HG03196 (cell line): ENCODE results near the gene SRP68.

Source experiments
- ATAC-seq: cut with Tn5 transposase; IDR thresholded peaks from one replicate; pipeline ENCODE4 v1.9.1; 2021; ENCODE audit not compliant: unreplicated experiment

The SRP68 gene

DNA sequence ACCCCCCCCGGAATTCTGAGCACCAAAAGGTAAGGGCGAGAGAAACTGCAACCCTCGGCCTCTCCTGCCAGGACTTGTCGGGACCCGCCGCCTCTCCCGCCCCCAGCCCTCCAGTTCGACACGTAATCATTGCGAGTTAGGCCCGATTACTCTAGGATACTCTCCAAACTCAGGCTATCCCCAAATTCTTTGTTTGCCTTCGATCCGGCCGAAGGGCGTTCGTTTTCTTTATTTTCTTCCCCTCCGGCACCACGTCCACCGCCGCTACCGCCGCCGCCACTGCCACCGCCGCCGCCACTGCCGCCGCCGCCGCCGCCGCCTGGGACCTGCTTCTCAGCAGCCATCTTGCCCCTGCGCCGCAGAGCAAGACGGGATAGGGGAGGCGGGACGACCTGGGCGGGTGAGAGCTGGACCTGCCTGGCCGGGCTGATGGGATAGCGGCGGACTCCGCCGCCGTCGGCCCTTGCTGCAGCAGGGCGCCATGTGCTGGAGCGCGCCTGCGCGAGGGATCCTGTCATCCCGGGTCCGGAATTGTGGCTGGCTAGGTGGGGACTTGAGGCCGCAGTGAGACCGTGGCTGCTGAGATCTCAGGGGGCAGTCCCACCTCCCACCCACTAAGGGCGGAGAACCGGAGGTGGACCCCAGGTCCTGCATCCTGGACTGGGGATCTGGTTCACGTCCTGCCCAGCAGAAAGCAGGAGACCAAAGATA is at the start of gene SRP68:
Gene SRP68, minus strand, starts transcription at position 370 of the 711 bp plus-strand sequence. Its CDS starts 26 bp downstream, at position 344.
- peak; percentile 90 for ATAC-seq

DNA sequence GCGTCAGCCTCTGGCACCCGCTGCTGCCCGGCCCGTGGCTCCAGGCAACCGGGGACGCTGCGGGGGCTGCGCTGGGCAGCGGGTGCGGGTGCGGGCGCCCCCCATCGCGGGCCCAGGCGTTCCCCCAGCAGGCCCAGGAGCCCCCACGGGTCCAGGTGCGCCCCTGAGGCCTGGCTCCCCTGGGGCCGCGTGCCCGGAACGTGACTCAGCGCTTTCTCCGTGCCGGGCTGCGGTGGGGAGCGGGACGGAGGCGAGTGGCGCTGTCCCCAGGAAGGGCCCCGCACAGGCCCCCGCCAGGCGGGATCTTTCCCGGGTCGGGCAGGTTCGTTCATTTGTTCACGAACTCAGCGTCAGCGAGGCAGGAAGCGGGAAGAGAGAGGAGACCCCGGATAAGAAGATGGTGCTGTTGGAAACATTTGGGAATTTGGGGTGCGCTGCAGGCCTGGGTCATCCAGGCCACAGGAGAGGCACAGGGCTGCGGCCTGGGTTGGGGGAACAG is 49.7 kb upstream of the SRP68 start:
- ATAC-seq, result no peak

DNA sequence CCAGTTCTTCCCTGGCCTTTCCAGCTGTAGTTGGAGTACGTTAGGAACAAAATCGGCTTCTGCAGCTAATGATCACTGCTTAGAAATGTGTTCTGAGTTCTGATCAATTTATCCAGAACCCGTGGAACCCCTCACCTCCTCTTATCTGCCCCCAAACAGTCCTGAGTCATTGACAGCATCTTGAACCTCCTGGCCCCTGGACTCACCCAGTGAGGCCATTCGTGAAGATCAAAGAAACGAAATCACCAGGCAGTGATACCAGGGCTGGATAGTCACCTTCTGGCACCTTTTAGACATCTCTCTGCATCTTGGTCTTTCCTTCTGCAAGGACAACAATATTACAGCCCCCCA is 48.3 kb upstream of the SRP68 start:
- no peak for ATAC-seq

DNA sequence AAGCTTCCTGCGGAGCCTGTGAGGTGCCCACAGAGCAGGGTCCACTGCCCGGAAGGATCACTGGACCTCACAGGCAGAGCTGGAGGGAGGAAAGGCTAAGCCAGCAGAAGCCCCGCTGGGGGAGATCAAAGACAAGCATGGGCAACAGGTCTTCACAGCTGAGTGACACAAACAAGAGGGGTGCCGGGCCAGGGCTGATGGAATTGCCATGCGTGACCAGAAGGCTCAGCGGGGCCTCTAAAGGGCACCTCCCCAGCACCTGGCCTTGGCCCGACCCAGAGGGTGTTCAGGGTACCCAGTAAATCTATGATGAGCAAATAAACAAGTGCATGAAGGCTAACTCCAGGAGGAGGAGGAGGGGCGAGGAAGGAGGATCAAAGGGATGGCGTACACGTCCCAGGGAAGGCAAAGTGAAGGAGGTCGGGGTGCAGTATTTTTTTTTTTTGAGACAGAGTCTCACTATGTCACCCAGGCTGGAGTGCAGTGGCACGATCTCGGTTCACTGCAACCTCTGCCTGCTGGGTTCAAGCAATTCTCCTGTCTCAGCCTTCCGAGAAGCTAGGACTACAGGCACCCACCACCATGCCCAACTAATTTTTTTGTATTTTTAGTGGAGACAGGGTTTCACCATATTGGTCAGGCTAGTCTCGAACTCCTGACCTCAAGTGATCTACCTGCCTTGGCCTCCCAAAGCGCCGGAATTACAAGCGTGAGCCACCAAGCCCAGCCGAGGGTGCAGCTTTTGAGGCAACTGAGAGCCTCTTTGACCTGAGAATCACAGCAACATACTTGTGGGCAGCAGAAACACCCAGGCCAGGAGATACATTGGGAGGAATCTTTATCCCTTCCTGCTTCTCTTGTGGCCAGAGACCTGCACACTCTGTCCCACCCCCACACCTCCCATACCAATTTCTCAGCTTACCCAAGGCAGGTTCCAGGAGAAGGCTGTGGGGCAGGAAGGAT is 47.4 kb upstream of the SRP68 start:
- ATAC-seq, result no peak

DNA sequence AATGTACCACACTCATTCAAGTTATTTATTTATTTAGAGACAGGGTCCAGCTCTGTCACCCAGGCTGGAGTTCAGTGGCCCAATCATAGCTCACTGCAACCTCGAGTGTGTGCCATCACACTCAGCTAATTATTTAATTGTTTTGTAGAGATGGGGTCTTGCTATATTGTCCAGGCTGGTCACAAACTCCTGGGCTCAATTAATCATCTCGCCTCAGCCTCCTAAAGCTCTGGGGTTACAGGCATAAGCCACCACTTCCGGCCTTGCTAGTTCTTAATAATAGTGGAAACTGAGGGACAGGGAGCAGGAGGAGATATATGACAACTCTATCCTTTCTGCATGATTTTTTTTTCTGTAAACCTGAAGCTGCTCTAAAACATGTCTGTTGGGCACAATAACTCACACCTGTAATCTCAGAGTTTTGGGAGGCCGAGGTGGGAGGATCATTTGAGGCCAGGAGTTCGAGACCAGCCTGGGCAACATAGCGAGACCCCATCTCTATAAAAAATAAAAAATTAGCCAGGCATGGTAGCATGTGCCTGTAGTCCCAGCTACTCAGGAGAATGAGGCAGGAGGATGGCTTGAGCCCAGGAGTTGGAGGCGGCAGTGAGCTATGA is 42.9 kb upstream of the SRP68 start:
- no peak for ATAC-seq

DNA sequence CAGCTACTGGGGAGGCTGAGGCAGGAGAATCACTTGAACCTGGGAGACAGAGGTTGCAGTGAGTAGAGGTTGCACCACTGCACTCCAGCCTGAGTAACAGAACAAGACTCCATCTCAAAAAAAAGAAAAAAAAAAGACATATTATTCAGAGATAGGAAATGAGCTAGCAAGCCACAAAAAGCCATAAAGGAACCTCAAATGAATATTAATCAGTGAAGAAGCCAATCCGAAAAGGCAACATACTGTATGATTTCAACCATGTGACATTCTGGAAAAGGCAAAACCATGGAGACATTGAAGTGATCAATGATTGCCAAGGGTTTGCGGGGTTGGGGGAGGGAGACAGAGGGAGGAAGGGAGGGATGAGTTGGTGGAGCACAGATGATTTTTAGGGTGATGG is 39.6 kb upstream of the SRP68 start:
- no peak for ATAC-seq

DNA sequence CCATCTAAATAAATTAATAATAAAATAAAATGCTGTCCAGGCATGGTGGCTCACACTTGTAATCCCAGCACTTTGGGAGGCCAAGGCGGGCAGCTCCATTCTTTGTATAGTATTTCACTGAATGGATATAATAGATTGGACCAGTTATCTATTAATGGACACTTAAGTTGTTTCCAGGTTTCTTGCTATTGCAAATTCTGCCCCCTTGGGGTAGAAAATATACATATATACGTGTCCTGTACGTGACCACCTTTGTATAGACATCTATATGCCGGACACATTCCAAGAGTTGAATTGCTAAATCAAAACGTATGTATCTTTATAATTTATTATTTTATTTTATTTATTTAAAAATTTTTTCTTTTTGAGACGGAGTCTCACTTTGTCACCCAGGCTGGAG is 35.2 kb upstream of the SRP68 start:
- no peak for ATAC-seq

DNA sequence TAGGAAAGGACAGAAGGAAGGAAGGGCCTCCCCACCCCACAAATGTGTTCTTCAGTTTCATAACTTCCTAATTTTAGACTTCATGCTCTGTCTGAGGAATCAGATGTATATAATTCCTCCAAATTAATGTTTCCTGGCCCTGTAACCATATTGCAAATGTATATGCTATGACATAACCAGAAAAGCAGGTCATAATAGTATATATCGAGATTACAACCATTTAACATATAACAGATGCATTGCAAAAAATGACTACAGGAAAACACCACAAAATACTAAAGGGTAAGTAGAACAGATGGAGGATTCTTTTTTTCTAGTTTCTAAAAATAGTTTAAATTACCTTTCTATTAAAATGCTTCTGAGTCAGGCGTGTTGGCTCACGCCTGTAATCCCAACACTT is 34.4 kb upstream of the SRP68 start:
- no peak for ATAC-seq

DNA sequence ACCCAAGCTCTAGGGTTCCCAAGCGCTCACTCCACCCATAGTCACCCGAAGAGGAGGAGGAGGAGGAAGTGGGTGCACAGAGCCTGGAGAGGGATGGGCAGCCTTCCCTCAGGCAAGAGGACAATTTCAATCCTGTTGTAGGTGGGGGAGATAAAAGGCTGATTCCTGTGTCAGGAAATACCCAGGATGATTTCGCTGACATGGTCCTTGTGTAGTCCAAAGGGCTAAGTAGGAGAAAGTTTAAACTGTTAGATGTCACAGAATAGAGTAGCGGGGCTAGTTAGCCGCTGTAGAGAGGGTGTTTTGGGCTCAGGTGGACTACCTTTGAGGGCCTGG is 32.5 kb upstream of the SRP68 start:
- no peak for ATAC-seq

DNA sequence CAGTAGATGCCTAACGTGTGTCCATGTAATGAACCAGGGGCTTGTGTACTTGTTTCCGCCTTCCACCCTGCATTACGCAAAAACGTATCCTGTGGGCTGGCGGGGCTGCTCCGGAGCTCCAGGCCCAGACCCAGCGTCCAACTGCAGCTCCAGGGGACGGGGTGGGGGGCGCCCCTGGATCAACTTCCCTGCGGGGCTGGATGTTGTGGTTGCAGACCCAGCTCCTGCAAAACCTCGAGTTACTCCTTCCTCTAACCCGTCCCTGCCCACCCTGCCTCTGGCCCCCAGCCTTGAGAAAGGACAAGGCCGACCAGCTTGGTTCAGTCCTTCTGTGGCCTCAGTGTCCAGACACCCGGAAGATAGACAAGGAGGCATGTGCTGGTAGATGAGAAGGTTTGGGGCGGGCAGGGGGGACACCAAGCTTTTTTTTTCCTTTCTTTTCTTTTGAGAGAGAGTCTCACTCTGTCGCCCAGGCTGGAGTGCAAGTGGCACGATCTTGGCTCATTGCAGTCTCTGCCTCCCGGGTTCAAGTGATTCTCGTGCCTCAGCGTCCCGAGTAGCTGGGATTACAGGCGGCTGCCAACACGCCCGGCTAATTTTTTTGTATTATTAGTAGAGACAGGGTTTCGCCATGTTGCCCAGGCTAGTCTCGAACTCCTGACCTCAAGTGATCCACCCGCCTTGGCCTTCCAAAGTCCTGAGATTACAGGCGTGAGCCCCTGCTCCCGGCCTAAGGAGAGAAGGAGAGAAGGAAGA is 32.0 kb upstream of the SRP68 start:
- no peak for ATAC-seq

DNA sequence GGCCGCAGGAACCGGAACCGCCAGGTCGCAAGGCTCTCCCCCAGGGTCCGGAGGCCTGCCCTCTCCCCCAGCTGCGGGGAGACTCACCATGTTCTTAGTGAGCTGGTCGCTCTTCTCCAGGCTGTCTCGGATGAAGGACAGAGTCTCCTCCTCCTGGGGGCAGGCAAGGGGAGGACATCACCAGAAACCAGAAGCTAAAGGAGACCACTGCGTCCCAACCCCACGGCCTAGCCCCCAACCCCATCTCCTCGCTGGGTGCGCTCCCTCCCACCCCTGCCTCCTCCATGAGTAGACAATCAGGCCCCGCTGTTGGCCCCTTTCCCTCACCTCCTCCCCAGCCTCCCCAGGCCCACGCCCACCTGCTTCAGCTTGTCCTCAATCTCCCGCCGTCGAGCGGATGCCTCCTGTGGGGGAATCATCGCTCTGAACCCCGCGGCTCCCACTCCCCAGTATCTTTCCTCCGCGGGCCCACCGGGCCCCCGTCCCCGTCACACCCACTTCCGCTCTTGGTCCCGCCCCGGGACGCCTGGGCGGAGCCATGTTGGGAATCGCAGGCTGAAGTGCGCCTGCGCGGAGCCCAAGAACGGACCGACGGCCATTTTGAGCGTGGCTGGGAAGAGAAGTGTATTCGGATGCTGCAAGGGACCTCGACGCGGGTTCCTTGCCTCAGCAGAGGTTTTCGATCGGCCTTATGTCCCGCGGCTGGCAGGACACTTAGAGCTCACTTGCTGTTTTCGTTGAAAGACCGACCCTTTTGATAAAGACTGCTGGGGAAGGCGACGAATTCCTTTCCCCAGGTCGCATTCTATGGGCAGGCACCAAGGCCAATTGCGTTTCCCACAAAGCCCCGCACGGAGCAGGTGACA is 31.2 kb upstream of the SRP68 start, which contains the start of gene EXOC7:
Gene EXOC7, minus strand, starts transcription at position 514 of the 866 bp plus-strand sequence. Its CDS starts 95 bp downstream, at position 419.
- ATAC-seq, result peak; percentile 66

DNA sequence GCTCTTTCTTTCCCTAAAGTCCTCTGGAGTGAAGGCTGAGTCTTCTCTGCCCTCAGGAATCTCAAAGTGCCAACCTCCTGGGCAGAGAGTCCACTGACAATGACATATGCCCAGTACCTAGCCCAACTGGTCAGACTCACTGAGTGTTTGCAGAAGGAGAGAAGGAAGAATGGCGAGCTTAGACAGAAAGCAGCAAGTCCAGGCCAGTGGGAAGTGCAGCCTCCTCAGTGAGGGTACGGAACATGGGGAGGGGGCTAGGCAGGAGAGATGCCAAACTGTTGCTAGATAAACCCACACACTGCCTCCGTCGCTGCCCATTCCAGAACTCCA is 30.6 kb upstream of the SRP68 start:
- no peak for ATAC-seq

DNA sequence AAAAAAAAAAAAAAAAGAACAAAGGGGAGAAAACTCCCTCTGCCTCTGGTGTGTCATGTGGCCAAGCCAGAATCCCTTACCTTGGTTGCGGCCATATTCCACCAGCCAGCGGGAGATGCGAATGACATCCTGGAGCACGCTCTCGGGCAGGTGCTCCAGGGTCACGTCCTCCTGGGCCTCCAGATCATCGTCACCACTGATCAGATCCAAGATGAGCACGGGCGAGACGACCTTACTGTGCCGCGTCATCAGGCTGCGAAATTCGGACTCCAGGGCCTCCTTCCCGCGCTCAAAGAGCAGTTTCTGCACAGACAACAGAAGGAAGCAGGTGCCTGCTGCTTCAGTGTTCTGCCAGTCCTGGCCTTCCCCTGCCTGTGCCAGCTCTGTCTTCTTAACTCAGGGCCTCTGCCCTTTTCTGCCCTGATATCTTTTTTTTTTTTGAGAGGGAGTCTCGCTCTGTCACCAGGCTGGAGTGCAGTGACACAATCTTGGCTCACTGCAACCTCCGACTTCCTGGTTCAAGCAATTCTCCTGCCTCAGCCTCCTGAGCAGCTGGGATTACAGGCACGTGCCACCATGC is 25.5 kb upstream of the SRP68 start:
- ATAC-seq, result no peak

DNA sequence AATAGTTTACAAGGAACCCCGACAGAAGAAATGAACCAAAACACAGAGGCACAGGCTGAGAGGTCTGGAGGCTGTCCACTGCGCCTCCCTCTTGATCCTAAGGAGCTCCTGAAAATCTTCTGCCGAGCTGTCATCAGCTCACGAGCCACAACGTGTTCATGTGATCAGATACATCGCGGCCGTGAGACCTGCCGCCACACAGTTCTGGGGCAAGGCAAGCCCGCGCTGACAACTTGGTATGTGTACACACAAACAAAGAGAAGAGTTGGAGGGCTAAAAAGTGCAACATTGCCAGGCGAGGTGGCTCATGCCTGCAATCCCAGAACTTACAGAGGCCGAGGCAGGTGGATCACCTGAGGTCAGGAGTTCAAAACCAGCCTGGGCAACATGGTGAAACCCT is 23.6 kb upstream of the SRP68 start:
- no peak for ATAC-seq

DNA sequence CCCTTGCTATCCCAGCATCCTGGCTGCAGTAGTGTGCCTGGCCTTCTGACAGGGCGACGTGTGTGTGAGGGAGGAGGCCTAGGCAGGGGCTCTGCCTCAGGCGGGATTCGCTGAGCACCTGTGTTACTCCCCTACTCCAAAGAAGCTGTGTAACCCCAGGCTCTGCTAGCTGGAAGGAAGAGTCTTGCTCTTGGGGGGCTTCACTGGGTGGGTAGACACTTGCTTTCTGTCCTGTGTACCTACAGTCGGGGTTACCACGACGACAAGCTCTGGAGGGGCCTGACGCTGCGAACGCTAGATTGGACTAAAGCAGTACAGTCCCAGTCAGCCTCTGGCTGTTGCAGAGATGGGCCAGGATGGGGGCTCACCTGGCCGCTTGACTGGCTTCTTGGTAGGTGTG is 21.7 kb upstream of the SRP68 start:
- ATAC-seq, result no peak

DNA sequence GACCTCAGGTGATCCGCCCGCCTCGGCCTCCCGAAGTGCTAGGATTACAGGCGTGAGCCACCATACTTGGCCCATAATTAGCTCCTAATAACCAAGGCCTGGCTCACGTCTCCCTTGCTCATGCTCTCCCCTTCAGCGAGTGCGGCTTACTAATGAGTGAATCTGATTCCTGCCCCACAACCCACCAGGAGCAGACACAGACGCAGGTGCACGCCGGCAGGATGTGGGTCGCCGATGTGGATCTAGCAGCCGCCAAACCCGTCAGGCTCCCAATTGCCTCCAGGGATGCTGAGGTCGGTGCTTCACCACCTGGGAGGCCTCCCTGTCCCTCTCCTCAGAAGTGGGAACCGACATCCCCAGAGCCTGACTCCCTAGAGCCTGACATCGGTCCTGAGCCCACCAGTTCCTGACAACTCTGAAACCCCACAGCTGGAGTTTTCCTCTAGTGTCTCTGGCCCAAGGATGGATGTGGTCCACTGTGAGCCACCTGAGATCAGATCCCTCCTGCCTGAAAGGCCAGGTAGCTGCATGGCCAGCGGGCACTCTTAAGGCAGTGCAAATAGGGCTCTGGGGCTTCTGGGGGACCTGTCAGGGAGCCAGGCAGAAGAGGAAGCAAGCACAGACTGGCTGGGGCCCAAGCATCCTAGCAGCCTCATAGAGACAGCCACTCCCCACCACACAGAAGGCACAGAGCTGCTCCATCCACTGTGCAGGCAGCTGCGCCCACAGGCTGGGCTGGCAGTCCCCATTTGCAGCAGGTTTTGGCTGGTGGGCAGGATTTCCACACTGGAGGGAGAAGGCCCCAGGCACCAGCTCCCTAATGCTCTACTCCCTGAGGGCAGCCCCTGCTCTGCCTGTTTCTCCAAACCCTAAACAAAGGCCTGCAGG is 20.5 kb upstream of the SRP68 start:
- no peak for ATAC-seq

DNA sequence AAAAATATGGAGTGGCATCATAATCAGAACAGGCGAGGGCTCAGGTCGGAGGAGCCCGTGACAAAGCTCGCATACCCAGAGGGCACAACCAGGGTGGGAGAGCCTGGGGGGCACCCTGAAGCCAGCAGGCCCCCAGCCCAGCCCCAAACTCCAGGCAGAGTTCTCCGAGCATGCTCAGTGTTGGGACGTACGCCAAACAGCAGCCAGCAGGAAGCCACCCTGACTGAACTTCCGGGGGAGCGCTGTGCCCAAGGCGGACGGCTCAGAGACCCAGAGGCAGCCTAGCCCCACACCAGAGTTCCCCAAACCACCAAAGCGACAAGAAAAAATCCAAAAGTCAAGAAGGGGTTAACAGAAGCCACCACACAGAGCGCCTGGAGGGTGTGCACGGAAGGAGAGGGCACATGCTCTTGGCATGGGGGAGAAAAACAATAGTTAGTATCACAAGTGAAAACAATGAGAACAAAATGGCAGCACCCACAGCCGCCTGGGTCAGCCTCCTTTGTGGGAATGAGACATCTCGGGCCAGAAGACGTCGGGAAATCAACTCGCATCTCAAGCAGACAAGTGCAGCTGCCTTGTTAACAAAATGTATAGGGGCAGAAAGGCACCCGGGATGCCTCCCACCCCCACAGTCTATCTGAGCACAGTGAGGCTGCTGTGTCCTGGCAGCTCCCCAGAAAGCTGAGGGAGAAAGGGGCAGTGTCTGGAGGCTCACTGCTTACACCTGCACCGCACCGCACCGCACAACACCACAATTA is 19.4 kb upstream of the SRP68 start:
- no peak for ATAC-seq

DNA sequence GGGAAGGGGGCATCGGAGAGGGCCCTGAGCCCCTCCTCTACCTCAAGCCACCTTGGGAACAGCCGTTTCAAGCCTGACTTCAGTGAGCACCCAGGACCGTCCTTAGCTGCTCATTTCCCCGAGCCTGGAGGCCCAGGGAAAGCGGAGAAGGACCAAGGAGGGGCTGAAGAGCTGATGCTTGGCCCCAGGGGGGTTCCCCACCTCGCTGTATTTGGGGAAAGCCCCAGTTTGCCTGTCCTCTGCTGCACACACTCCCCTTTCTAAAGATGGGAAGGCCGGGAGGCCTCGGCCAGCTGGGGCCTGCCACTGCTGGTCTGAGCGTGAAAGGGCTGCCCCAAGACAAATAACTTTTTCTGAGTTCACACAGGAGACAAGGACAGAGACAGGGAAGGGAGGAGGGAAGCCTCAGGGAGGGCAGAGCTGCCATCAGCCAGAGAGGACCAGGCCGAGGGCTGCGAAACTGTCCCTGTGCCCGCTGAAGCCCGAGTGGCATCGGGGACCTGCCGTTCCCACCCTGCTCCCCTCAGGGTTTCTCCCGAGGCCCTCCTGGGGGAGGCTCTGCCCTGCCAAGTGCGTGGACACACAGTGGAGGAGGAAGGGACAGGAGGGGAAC is 18.3 kb upstream of the SRP68 start:
- ATAC-seq, result no peak
